AG09309 (cell line): ENCODE data around the gene NTM.

Source experiments
- DNase-seq: peaks from one replicate; pipeline ENCODE4 v3.0.0-alpha.2; 2010; ENCODE audit warnings: low read depth
- H3K4me3 ChIP-seq: 2 replicates; pipeline ENCODE4 v1.5.1; 2011; ENCODE audit warnings: mild to moderate bottlenecking, low read depth, low read length, moderate library complexity; ENCODE audit not compliant: control insufficient read depth
- TF ChIP-seq, protein P1 (sequence below): IDR thresholded peaks from 2 replicates; pipeline ENCODE4 v1.5.1; 2011; ENCODE audit warnings: mild to moderate bottlenecking, low read depth, low read length, inconsistent platforms; ENCODE audit not compliant: insufficient read depth, control insufficient read depth; ENCODE audit errors: missing control alignments

NTM gene

GRCh38 chr11:132253469-132254264, 883.3 kb downstream of the NTM start:
- no peak for DNase-seq
- TF ChIP-seq, protein P1, sequence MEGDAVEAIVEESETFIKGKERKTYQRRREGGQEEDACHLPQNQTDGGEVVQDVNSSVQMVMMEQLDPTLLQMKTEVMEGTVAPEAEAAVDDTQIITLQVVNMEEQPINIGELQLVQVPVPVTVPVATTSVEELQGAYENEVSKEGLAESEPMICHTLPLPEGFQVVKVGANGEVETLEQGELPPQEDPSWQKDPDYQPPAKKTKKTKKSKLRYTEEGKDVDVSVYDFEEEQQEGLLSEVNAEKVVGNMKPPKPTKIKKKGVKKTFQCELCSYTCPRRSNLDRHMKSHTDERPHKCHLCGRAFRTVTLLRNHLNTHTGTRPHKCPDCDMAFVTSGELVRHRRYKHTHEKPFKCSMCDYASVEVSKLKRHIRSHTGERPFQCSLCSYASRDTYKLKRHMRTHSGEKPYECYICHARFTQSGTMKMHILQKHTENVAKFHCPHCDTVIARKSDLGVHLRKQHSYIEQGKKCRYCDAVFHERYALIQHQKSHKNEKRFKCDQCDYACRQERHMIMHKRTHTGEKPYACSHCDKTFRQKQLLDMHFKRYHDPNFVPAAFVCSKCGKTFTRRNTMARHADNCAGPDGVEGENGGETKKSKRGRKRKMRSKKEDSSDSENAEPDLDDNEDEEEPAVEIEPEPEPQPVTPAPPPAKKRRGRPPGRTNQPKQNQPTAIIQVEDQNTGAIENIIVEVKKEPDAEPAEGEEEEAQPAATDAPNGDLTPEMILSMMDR: no peak
- no peak overlapping the region for H3K4me3 ChIP-seq

- no peak overlapping the region for H3K4me3 ChIP-seq
- no peak for DNase-seq
- TF ChIP-seq, protein P1: no peak
These were observed 884.5 kb downstream of the NTM start for GRCh38 chr11:132254906-132255305.

DNA sequence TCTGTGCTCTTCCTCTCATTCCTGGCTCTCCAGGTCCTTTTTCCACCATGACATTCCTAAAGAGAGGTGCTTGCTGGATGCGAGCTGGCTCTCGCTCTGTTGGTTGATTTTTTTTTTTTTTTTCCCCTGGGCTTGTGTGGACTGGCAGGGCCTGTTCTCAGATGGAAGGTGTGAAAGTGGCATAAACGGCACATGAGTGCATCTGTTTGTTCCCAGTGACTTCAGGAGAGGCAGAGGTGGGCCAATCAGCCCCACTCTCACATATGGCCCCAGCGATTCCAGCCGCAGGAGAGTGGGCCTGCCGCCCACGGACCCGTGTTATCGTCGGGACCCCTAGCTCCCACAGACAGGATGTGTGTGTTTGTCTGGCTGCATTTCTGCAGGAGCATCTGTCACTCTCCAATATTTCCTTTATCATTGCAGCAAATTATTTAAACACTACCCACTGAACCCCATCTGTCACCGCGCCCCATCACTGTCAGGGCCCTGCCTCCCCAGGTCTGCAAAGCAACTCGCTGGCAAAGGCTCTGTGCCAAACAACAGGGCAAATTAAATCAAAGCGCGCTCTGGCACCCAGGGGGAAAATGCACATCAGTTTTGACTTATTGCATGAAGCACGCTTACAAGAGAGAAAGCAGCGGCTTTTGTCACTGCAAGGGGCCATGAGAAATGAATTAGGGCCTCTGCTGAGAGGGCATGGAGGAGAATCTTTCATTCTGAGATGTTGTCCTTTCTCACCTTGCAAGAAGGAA, 886.3 kb downstream of the NTM start:
- TF ChIP-seq, protein P1: no peak

DNA sequence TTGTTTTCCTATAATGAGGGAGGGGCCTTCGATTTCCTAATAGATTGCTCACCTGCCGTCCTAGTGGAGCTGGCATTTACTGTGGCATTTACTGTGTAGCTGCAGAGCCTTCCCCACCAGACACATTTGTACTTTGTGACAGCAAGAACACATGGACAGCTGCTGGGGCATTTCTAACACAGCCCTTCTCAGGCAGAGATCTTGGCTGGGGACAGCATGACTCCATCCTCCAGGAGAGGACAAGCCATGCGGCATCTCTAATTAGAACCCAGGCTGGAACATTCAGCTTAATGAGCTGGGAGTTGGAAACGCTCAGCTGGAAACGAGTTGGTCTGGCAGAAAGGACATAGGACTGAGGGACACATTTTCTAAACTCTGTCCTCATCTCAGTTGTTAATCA, 887.5 kb downstream of the NTM start:
- no peak for DNase-seq
- H3K4me3 ChIP-seq: no peak overlapping the region
- TF ChIP-seq, protein P1: no peak

More for the DNA sequence above, 886.3 kb downstream of the NTM start:
- no peak for DNase-seq
- no peak overlapping the region for H3K4me3 ChIP-seq

GRCh38 chr11:132258875-132259274, 888.5 kb downstream of the NTM start:
- TF ChIP-seq, protein P1: no peak
- no peak overlapping the region for H3K4me3 ChIP-seq
- DNase-seq: no peak

DNA sequence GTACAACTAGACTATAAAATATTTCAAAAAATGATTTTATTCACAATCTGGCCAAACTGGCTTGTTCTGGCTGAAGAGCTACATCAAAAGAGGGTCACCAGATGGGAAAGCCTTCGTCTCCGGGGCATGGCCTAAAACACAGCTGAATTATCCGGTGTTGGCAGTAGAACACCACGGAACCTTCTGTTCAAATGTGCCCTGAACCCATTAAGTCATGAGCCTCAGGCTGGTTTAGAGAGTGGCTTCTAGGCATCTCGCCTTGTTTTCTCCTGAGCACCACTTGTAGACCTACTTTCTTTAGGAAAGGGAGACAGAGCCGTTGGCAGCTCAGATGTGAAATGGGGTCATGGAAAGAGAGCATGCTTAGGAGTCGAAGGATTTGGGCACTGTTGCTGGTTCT, 890.2 kb downstream of the NTM start:
- TF ChIP-seq, protein P1: no peak
- DNase-seq: no peak
- no peak overlapping the region for H3K4me3 ChIP-seq
